Neural progenitor cell (in vitro differentiated cells): Measurements from ENCODE around the gene HDDC3. TPM values are rescaled to one million over a fixed set of nuclear protein-coding genes. Genes with fewer than 3 reads are reported as not detected.

Experiments used
- DNase-seq: peaks from one replicate; pipeline ENCODE4 v3.0.0-alpha.2; 2016; ENCODE audit warnings: low spot score
- H2AFZ ChIP-seq: fragments of 200-600 bp; sonication (generic); replicated peaks from 2 replicates; pipeline ENCODE4 v1.6.1; 2016; ENCODE audit warnings: antibody characterized with exemption
- H3F3A ChIP-seq: fragments of 200-600 bp; sonication (generic); 2 replicates; pipeline ENCODE4 v1.6.1; 2016; ENCODE audit warnings: antibody characterized with exemption, low read depth
- H3K27ac ChIP-seq: fragments of 200-600 bp; sonication (generic); 2 replicates; pipeline ENCODE4 v1.5.1; 2016; ENCODE audit warnings: mild to moderate bottlenecking
- H3K27me3 ChIP-seq: fragments of 200-600 bp; sonication (generic); 2 replicates; pipeline ENCODE4 v1.6.1; 2016; ENCODE audit warnings: mild to moderate bottlenecking, moderate library complexity
- H3K36me3 ChIP-seq: fragments of 200-600 bp; sonication (generic); 2 replicates; pipeline ENCODE4 v1.5.1; 2016
- H3K4me1 ChIP-seq: fragments of 200-600 bp; sonication (generic); 2 replicates; pipeline ENCODE4 v1.6.1; 2016; ENCODE audit warnings: mixed run types
- H3K4me2 ChIP-seq: fragments of 200-600 bp; sonication (generic); 2 replicates; pipeline ENCODE4 v1.6.1; 2016
- H3K4me3 ChIP-seq: fragments of 200-600 bp; sonication (generic); 2 replicates; pipeline ENCODE4 v1.5.1; 2016
- H3K79me2 ChIP-seq: fragments of 200-600 bp; sonication (generic); 2 replicates; pipeline ENCODE4 v1.6.1; 2016; ENCODE audit warnings: low read depth
- H3K9ac ChIP-seq: fragments of 200-600 bp; sonication (generic); 2 replicates; pipeline ENCODE4 v1.6.1; 2016
- H3K9me3 ChIP-seq: fragments of 200-600 bp; sonication (generic); 2 replicates; pipeline ENCODE4 v1.5.1; 2016; ENCODE audit warnings: low read depth
- H4K20me1 ChIP-seq: fragments of 200-600 bp; sonication (generic); 2 replicates; pipeline ENCODE4 v1.6.1; 2016; ENCODE audit warnings: low read depth
- H3K27ac Mint-ChIP-seq: 3 replicates; pipeline ENCODE4 v1.8.0; 2021; ENCODE audit warnings: mixed read lengths
- H3K27me3 Mint-ChIP-seq: 2 replicates; pipeline ENCODE4 v1.8.0; 2022; ENCODE audit warnings: low read depth, mild to moderate bottlenecking, inconsistent platforms, moderate library complexity, mixed read lengths; ENCODE audit not compliant: insufficient read depth
- H3K36me3 Mint-ChIP-seq: 3 replicates; pipeline ENCODE4 v1.8.0; 2021; ENCODE audit warnings: mixed read lengths
- H3K4me1 Mint-ChIP-seq: 3 replicates; pipeline ENCODE4 v1.8.0; 2021; ENCODE audit warnings: mixed read lengths
- H3K4me3 Mint-ChIP-seq: 3 replicates; pipeline ENCODE4 v1.8.0; 2021; ENCODE audit warnings: mild to moderate bottlenecking, moderate library complexity, mixed read lengths
- H3K9me3 Mint-ChIP-seq: 3 replicates; pipeline ENCODE4 v1.8.0; 2020; ENCODE audit warnings: mixed read lengths
- EZH2 ChIP-seq: fragments of 200-600 bp; sonication (generic); IDR thresholded peaks from 2 replicates; pipeline ENCODE4 v1.6.1; 2017; ENCODE audit warnings: antibody characterized with exemption, mild to moderate bottlenecking, moderate library complexity
- EZH2phosphoT487 ChIP-seq: fragments of 200-600 bp; sonication (generic); IDR thresholded peaks from 2 replicates; pipeline ENCODE4 v1.6.1; 2017; ENCODE audit warnings: antibody characterized with exemption
- total RNA-seq: library from RNA; depleted of rRNA; stranded (reverse); fragments of >200 nt; gene quantifications from 2 replicates; pipeline ENCODE4 v1.2.3, GENCODE V29; 2015; ENCODE audit warnings: low replicate concordance
- TF ChIP-seq, protein P1 (sequence below): fragments of 200-600 bp; sonication (generic); IDR thresholded peaks from 2 replicates; pipeline ENCODE4 v1.5.1; 2017; ENCODE audit warnings: antibody characterized with exemption, mild to moderate bottlenecking

HDDC3 gene
- total RNA-seq, 1 donor from 2014 or later = 20.4 TPM

DNA sequence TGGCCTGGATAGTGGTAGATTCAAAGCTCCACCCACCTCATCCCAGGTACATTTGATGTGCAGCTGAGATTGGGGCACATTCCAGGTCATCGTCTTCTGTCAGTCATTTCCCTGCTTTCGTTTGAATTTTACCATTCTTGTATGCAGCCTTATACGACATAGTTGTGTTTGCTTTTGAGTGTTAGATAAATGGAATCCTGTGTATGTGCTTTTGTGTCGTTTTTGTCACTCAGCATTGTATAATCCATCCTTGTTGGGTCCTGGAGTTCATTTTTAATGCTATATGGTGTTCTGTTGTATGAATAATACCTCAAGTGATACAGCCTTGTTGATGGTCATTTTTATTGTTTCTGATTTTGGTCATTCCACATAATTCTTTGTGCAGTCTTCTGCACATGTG is 29.7 kb upstream of the HDDC3 start:
- H3K36me3 Mint-ChIP-seq = peaks cover 21% of the 10 kb centered on the region
- peaks cover 4% of the 10 kb centered on the region for H3K27me3 Mint-ChIP-seq
- peaks cover 6% of the 10 kb centered on the region for H4K20me1 ChIP-seq
- no peaks in the 10 kb centered on the region for H3K9me3 ChIP-seq
- peaks cover 3% of the 10 kb centered on the region for H3K4me1 Mint-ChIP-seq
- H3K79me2 ChIP-seq = no peaks in the 10 kb centered on the region
- H3K4me3 ChIP-seq = no peak overlapping the region
- peaks cover 2% of the 10 kb centered on the region for H3F3A ChIP-seq
- no peak overlapping the region for H3K4me2 ChIP-seq
- TF ChIP-seq EZH2 (no peak), EZH2phosphoT487 (no peak)
- TF ChIP-seq, protein P1, sequence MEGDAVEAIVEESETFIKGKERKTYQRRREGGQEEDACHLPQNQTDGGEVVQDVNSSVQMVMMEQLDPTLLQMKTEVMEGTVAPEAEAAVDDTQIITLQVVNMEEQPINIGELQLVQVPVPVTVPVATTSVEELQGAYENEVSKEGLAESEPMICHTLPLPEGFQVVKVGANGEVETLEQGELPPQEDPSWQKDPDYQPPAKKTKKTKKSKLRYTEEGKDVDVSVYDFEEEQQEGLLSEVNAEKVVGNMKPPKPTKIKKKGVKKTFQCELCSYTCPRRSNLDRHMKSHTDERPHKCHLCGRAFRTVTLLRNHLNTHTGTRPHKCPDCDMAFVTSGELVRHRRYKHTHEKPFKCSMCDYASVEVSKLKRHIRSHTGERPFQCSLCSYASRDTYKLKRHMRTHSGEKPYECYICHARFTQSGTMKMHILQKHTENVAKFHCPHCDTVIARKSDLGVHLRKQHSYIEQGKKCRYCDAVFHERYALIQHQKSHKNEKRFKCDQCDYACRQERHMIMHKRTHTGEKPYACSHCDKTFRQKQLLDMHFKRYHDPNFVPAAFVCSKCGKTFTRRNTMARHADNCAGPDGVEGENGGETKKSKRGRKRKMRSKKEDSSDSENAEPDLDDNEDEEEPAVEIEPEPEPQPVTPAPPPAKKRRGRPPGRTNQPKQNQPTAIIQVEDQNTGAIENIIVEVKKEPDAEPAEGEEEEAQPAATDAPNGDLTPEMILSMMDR = no peak
- no peak overlapping the region for H3K27ac ChIP-seq
- DNase-seq = no peak
- H2AFZ ChIP-seq = no peak overlapping the region
- peaks cover 4% of the 10 kb centered on the region for H3K36me3 ChIP-seq
- H3K4me1 ChIP-seq = peaks cover 5% of the 10 kb centered on the region
- no peak overlapping the region for H3K4me3 Mint-ChIP-seq
- no peak overlapping the region for H3K27ac Mint-ChIP-seq
- no peak overlapping the region for H3K9ac ChIP-seq
- peaks cover 6% of the 10 kb centered on the region for H3K27me3 ChIP-seq
- no peaks in the 10 kb centered on the region for H3K9me3 Mint-ChIP-seq

DNA sequence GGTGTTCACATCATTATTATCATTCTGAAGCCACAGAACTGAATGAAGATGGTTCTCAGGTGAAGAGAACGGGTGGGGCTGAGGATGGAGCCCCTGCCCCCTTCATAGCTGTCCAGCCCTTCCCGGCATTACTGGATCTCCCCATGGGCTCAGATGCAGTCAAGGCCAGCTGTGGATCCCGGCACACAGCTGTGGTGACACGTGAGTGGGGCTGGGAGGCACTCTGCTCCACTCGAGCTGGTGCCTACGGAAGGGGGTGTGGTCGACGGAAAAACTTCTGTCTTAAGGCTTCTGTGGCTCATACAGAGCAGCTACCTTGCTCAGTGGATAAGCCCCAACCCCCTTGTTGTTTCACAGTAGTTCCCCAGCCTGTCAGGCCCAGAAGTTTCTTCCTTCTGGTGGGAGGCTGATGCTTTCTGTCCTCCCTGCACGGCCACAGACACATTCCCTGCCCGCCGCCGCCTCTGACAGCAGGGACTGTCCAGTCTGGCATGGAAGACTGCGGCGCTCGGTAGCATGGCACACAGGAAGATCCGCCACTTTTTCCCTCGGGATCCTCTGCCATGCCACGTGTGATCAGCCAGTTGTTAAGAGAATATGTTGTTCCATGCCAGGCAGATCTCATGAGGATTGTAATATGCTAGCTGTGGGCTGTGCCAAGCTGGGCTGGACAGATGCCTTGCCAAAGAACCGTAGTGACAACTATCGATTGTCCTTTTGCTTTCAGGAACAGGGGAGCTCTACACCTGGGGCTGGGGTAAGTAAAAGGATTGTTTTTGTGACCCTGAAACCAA is 28.1 kb upstream of the HDDC3 start:
- H3F3A ChIP-seq = peaks cover 8% of the 10 kb centered on the region
- Mint-ChIP-seq H3K9me3 (no peaks in the 10 kb centered on the region), H3K4me3 (no peak overlapping the region), H3K27ac (no peak overlapping the region), H3K36me3 (peaks cover 11% of the 10 kb centered on the region), H3K4me1 (peaks cover 13% of the 10 kb centered on the region), H3K27me3 (peaks cover 8% of the 10 kb centered on the region)
- no peak overlapping the region for H3K27ac ChIP-seq
- peaks cover 10% of the 10 kb centered on the region for H4K20me1 ChIP-seq
- no peak overlapping the region for H3K9ac ChIP-seq
- H3K36me3 ChIP-seq = peaks cover 4% of the 10 kb centered on the region
- peaks cover 12% of the 10 kb centered on the region for H3K4me1 ChIP-seq
- H3K9me3 ChIP-seq = no peaks in the 10 kb centered on the region
- TF ChIP-seq, protein P1 = no peak
- no peak for TF ChIP-seq EZH2phosphoT487
- no peak for TF ChIP-seq EZH2
- H3K79me2 ChIP-seq = no peaks in the 10 kb centered on the region
- H2AFZ ChIP-seq = no peak overlapping the region
- no peak for DNase-seq
- H3K4me2 ChIP-seq = no peak overlapping the region
- H3K27me3 ChIP-seq = peaks cover 14% of the 10 kb centered on the region
- H3K4me3 ChIP-seq = no peak overlapping the region

DNA sequence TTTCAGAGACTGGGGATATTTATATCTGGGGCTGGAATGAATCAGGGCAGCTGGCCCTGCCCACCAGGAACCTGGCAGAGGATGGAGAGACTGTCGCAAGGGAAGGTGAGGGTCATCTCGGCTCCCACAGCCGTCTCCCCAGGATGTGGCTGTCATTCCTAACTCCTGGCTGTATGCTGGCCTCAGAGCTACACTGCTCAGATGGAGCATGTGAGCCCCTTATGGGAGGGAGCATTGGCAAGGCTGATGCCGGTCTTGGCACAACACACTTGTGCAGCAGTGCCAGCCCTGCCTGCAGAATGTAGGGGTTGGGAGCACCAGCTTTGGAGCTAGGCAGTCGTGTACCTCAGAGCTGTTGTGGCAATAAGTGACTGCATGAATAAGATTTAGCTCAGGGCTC is 27.5 kb upstream of the HDDC3 start:
- Mint-ChIP-seq H3K9me3 (no peaks in the 10 kb centered on the region), H3K27ac (no peak overlapping the region), H3K36me3 (peaks cover 9% of the 10 kb centered on the region), H3K4me1 (peaks cover 13% of the 10 kb centered on the region), H3K27me3 (peaks cover 8% of the 10 kb centered on the region), H3K4me3 (no peak overlapping the region)
- TF ChIP-seq EZH2phosphoT487 (no peak), EZH2 (no peak)
- TF ChIP-seq, protein P1 = no peak
- no peaks in the 10 kb centered on the region for H3K79me2 ChIP-seq
- peaks cover 13% of the 10 kb centered on the region for H3F3A ChIP-seq
- H3K9me3 ChIP-seq = no peaks in the 10 kb centered on the region
- peaks cover 12% of the 10 kb centered on the region for H3K4me1 ChIP-seq
- H2AFZ ChIP-seq = no peak overlapping the region
- H3K4me2 ChIP-seq = no peak overlapping the region
- no peak overlapping the region for H3K27ac ChIP-seq
- H3K36me3 ChIP-seq = peaks cover 4% of the 10 kb centered on the region
- H3K9ac ChIP-seq = no peak overlapping the region
- H3K27me3 ChIP-seq = peaks cover 14% of the 10 kb centered on the region
- H3K4me3 ChIP-seq = no peak overlapping the region
- H4K20me1 ChIP-seq = peaks cover 8% of the 10 kb centered on the region
- DNase-seq = no peak
